Esophagus muscularis mucosa (tissue), 3 donors: ENCODE measurements around the gene STARD7.
"Not testable (repeated sequence)": the region's sequence is repeated elsewhere in the genome, so short reads cannot be mapped to it uniquely, and the experiment has no call there.

Experiments used
- CTCF ChIP-seq, 3 experiments: fragments of 200-600 bp in 2 of 3; fragments of 450-650 bp in 1 of 3; sonication (generic) in 2 of 3; IDR thresholded peaks; one replicate each; pipeline ENCODE4 v1.5.1; 2017 to 2019; ENCODE audit warnings: antibody characterized with exemption in 3 of 3, mild to moderate bottlenecking in 2 of 3, moderate library complexity in 1 of 3
- POLR2A ChIP-seq: fragments of 450-650 bp; IDR thresholded peaks from one replicate; pipeline ENCODE4 v1.6.1; 2017; ENCODE audit warnings: antibody characterized with exemption, moderate library complexity, mild to moderate bottlenecking, low read depth
- POLR2AphosphoS5 ChIP-seq, 2 donors: sonication (generic); formaldehyde crosslinking; IDR thresholded peaks; one replicate each; pipeline ENCODE4 v1.6.1; 2017; ENCODE audit warnings: antibody characterized with exemption in 2 of 2

GRCh38 chr2:96219959-96220358, 11.3 kb upstream of the STARD7 start:
- not testable (repeated sequence) for TF ChIP-seq CTCF (IDR thresholded peaks at IDR 0.05); POLR2AphosphoS5 (IDR thresholded peaks at IDR 0.05); POLR2A
